ENCODE data around the gene DNAH9. TPM values are rescaled to one million over a fixed set of nuclear protein-coding genes. Genes with fewer than 3 reads are reported as not detected.

DNAH9 gene
- polyA plus RNA-seq, 1 donor from 2014 or later = 2.0 TPM

DNA sequence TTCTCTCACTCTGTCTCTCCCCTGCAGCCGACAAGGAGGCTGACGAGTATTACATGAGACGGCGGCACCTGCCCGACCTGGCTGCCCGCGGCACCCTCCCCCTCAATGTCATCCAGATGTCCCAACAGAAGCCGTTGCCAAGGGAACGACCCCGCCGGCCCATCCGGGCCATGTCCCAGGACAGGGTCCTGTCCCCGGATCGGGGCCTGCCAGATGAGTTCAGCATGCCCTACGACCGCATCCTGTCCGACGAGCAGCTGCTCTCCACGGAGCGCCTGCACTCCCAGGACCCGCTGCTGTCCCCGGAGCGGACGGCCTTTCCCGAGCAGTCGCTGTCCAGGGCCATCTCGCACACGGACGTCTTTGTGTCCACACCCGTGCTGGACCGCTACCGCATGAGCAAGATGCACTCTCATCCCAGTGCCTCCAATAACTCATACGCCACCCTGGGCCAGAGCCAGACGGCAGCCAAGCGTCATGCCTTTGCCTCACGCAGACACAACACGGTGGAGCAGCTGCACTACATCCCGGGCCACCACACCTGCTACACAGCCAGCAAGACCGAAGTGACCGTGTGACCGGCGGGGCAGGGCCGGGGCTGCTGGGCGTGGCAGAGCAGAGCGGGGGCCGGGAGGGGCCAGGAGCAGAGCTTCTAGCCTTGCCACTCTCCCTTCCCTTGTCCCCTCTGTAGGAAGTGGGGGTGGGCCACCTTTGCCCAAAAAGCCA, 40.4 kb upstream of the DNAH9 start:
- no peak overlapping the region for H3K4me2 ChIP-seq (ENCODE audit: low read length)
- H3K27ac ChIP-seq (ENCODE audit: low read length) = no peak overlapping the region
- H3F3A ChIP-seq (ENCODE audit: insufficient read depth, low read length, poor library complexity, severe bottlenecking) = no peaks in the 10 kb centered on the region
- H3K27me3 ChIP-seq (ENCODE audit: insufficient read depth, low read depth, low read length) = no peaks in the 10 kb centered on the region
- H3K4me3 ChIP-seq (ENCODE audit: low read length) = no peak overlapping the region
- H3K9me2 ChIP-seq (ENCODE audit: insufficient read depth, low read length) = no peaks in the 10 kb centered on the region
- H3K79me2 ChIP-seq (replicated peaks; ENCODE audit: insufficient read depth, low read length) = no peaks in the 10 kb centered on the region
- TF ChIP-seq CTCF (IDR thresholded peaks at IDR 0.05; ENCODE audit: poor library complexity, severe bottlenecking) (no peak), SMC3 (conservative IDR thresholded peaks at IDR 0.05; ENCODE audit: poor library complexity) (no peak), MXI1 (conservative IDR thresholded peaks at IDR 0.05; ENCODE audit: poor library complexity, severe bottlenecking) (no peak)
- H3K9me3 ChIP-seq (ENCODE audit: low read length) = no peaks in the 10 kb centered on the region
- H4K20me1 ChIP-seq (ENCODE audit: insufficient read depth) = no peaks in the 10 kb centered on the region
- H3K36me3 ChIP-seq (ENCODE audit: insufficient read depth, low read length) = no peaks in the 10 kb centered on the region
- no peak overlapping the region for H2AFZ ChIP-seq (ENCODE audit: low read depth, low read length)
- no peak overlapping the region for H3K9ac ChIP-seq (ENCODE audit: low read length)

DNA sequence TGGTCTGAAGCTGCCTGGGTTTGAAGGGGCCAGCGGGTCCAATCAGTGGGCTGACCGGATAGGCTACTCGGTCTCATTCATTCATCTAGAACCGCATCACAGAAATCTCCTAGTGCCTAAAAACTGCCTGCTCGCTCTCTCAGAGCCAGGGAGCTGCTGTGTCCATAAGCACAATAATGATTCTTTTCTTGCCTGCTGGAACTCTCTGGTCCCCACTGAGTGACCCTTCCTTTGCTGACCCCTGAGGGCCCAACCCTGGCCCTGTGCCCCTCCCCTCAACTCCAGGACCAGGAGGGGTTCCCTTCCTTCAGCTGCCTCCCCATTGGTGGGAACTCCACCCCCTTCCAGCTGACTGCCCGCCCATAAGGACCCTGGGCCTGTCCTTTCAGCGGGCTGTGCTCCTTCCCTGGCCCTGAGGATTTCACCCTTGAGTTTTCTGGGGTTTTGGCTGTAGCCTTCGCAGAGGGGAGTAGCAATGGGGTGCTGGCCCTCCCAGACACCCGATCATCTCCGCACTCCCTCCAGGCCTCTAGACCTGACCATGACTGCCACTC, 39.5 kb upstream of the DNAH9 start:
- no peaks in the 10 kb centered on the region for H3K79me2 ChIP-seq (replicated peaks; ENCODE audit: insufficient read depth, low read length)
- no peak overlapping the region for H3K27ac ChIP-seq (ENCODE audit: low read length)
- H2AFZ ChIP-seq (ENCODE audit: low read depth, low read length) = no peak overlapping the region
- no peaks in the 10 kb centered on the region for H3K9me3 ChIP-seq (ENCODE audit: low read length)
- no peaks in the 10 kb centered on the region for H4K20me1 ChIP-seq (ENCODE audit: insufficient read depth)
- no peak overlapping the region for H3K9ac ChIP-seq (ENCODE audit: low read length)
- TF ChIP-seq TAF1 (IDR thresholded peaks at IDR 0.05; ENCODE audit: low read depth) (no peak), POLR2AphosphoS5 (IDR thresholded peaks at IDR 0.05) (no peak), CTCF (IDR thresholded peaks at IDR 0.05; ENCODE audit: poor library complexity, severe bottlenecking) (no peak), MXI1 (conservative IDR thresholded peaks at IDR 0.05; ENCODE audit: poor library complexity, severe bottlenecking) (no peak), REST (IDR thresholded peaks at IDR 0.05; ENCODE audit: borderline replicate concordance) (no peak), SMC3 (conservative IDR thresholded peaks at IDR 0.05; ENCODE audit: poor library complexity) (no peak), EZH2 (IDR thresholded peaks at IDR 0.05; ENCODE audit: borderline replicate concordance, insufficient read depth, low read length, poor library complexity, severe bottlenecking) (no peak), RAD21 (conservative IDR thresholded peaks at IDR 0.05) (no peak), EP300 (conservative IDR thresholded peaks at IDR 0.05; ENCODE audit: poor library complexity, severe bottlenecking) (no peak)
- no peaks in the 10 kb centered on the region for H3K36me3 ChIP-seq (ENCODE audit: insufficient read depth, low read length)
- H3K27me3 ChIP-seq (ENCODE audit: insufficient read depth, low read depth, low read length) = no peaks in the 10 kb centered on the region
- H3F3A ChIP-seq (ENCODE audit: insufficient read depth, low read length, poor library complexity, severe bottlenecking) = no peaks in the 10 kb centered on the region
- H3K4me2 ChIP-seq (ENCODE audit: low read length) = no peak overlapping the region
- no peaks in the 10 kb centered on the region for H3K9me2 ChIP-seq (ENCODE audit: insufficient read depth, low read length)
- no peak overlapping the region for H3K4me3 ChIP-seq (ENCODE audit: low read length)

Data from neural cell (in vitro differentiated cells).